HEK293 (cell line): ENCODE measurements around the gene APOBEC3F.

Experiments used
- CTCF ChIA-PET: fragments of 350-600 bp; formaldehyde crosslinking; extraction: SDS; loops from one replicate; lab custom pipeline; 2021; ENCODE audit warnings: antibody characterized with exemption; lab: Yijun Ruan, JAX
- POLR2A ChIA-PET: fragments of 300-600 bp; formaldehyde crosslinking; extraction: SDS; loops from one replicate; lab custom pipeline; 2020; ENCODE audit warnings: antibody characterized with exemption, inconsistent platforms; lab: Yijun Ruan, JAX
- H3K27ac ChIP-seq: fragments of 200-500 bp; sonication (Bioruptor generic); 2 replicates; pipeline ENCODE4 v1.5.1; 2014; ENCODE audit warnings: low read depth, low read length, control low read depth, inconsistent platforms; ENCODE audit errors: extremely low read depth
- H3K36me3 ChIP-seq, 2 experiments: fragments of 200-500 bp in 1 of 2; sonication (Bioruptor generic) in 1 of 2; 1 replicate in 1 of 2; 2 replicates in 1 of 2; pipeline ENCODE4 v1.5.1; 2014 to 2017; ENCODE audit warnings: inconsistent platforms in 2 of 2, low read length in 2 of 2; ENCODE audit not compliant: control insufficient read depth in 2 of 2, insufficient read depth in 1 of 2
- H3K4me1 ChIP-seq: fragments of 200-500 bp; sonication (Bioruptor generic); 2 replicates; pipeline ENCODE4 v1.5.1; 2014; ENCODE audit warnings: mild to moderate bottlenecking, low read length, inconsistent platforms; ENCODE audit not compliant: control insufficient read depth, insufficient read depth
- H3K4me3 ChIP-seq: 2 replicates; pipeline ENCODE4 v1.5.1; 2011; ENCODE audit warnings: low read depth, mild to moderate bottlenecking, control low read depth, low read length, moderate library complexity
- H3K9me3 ChIP-seq: fragments of 200-500 bp; sonication (Bioruptor generic); 2 replicates; pipeline ENCODE4 v1.5.1; 2014; ENCODE audit warnings: low read depth, low read length, inconsistent platforms; ENCODE audit not compliant: control insufficient read depth, insufficient read depth
- KLF8 ChIP-seq: fragments of 450-650 bp; formaldehyde crosslinking; IDR thresholded peaks from 2 replicates; pipeline ENCODE4 v1.5.1; 2016; ENCODE audit warnings: missing biosample characterization, missing genetic modification characterization
- MZF1 ChIP-seq: fragments of 450-650 bp; formaldehyde crosslinking; IDR thresholded peaks from 2 replicates; pipeline ENCODE4 v1.5.1; 2017; ENCODE audit warnings: missing biosample characterization, missing genetic modification characterization, borderline replicate concordance
- SP7 ChIP-seq: fragments of 450-650 bp; formaldehyde crosslinking; IDR thresholded peaks from 2 replicates; pipeline ENCODE4 v1.5.1; 2016; ENCODE audit warnings: missing biosample characterization, missing genetic modification characterization
- WT1 ChIP-seq: fragments of 450-650 bp; formaldehyde crosslinking; IDR thresholded peaks from 2 replicates; pipeline ENCODE4 v1.5.1; 2016; ENCODE audit warnings: missing biosample characterization, missing genetic modification characterization
- YY2 ChIP-seq: fragments of 450-650 bp; formaldehyde crosslinking; IDR thresholded peaks from 2 replicates; pipeline ENCODE4 v1.5.1; 2016; ENCODE audit warnings: missing biosample characterization, missing genetic modification characterization
- ZBTB17 ChIP-seq: fragments of 450-650 bp; formaldehyde crosslinking; IDR thresholded peaks from 2 replicates; pipeline ENCODE4 v1.5.1; 2016; ENCODE audit warnings: missing biosample characterization, missing genetic modification characterization
- ZBTB20 ChIP-seq: fragments of 450-650 bp; formaldehyde crosslinking; IDR thresholded peaks from 2 replicates; pipeline ENCODE4 v1.5.1; 2016; ENCODE audit warnings: missing biosample characterization, missing genetic modification characterization
- ZBTB21 ChIP-seq: fragments of 450-650 bp; formaldehyde crosslinking; IDR thresholded peaks from 2 replicates; pipeline ENCODE4 v1.5.1; 2017; ENCODE audit warnings: missing biosample characterization, missing genetic modification characterization
- ZBTB44 ChIP-seq: fragments of 450-650 bp; IDR thresholded peaks from 2 replicates; pipeline ENCODE4 v1.5.1; 2018; ENCODE audit warnings: missing biosample characterization, mild to moderate bottlenecking, missing genetic modification characterization
- ZBTB48 ChIP-seq: fragments of 450-650 bp; formaldehyde crosslinking; IDR thresholded peaks from 2 replicates; pipeline ENCODE4 v1.5.1; 2016; ENCODE audit warnings: missing biosample characterization, missing genetic modification characterization
- ZBTB49 ChIP-seq: fragments of 450-650 bp; formaldehyde crosslinking; IDR thresholded peaks from 2 replicates; pipeline ENCODE4 v1.5.1; 2016; ENCODE audit warnings: missing biosample characterization, missing genetic modification characterization, low read depth
- ZBTB8A ChIP-seq: fragments of 450-650 bp; formaldehyde crosslinking; IDR thresholded peaks from 2 replicates; pipeline ENCODE4 v1.5.1; 2016; ENCODE audit warnings: missing biosample characterization, missing genetic modification characterization
- ZEB2 ChIP-seq: fragments of 450-650 bp; formaldehyde crosslinking; IDR thresholded peaks from 2 replicates; pipeline ENCODE4 v1.5.1; 2016; ENCODE audit warnings: missing biosample characterization, missing genetic modification characterization
- ZNF2 ChIP-seq: fragments of 450-650 bp; formaldehyde crosslinking; IDR thresholded peaks from 2 replicates; pipeline ENCODE4 v1.5.1; 2016; ENCODE audit warnings: missing biosample characterization, missing genetic modification characterization
- ZNF26 ChIP-seq: fragments of 450-650 bp; formaldehyde crosslinking; IDR thresholded peaks from 2 replicates; pipeline ENCODE4 v1.5.1; 2016; ENCODE audit warnings: missing biosample characterization, missing genetic modification characterization
- ZNF335 ChIP-seq: fragments of 450-650 bp; formaldehyde crosslinking; conservative IDR thresholded peaks from 2 replicates; pipeline ENCODE4 v1.5.1; 2016; ENCODE audit warnings: missing biosample characterization, missing genetic modification characterization
- ZNF366 ChIP-seq: fragments of 450-650 bp; formaldehyde crosslinking; conservative IDR thresholded peaks from 2 replicates; pipeline ENCODE4 v1.5.1; 2016; ENCODE audit warnings: missing biosample characterization, missing genetic modification characterization
- ZNF521 ChIP-seq: fragments of 450-650 bp; formaldehyde crosslinking; IDR thresholded peaks from 2 replicates; pipeline ENCODE4 v1.5.1; 2017; ENCODE audit warnings: missing biosample characterization, mild to moderate bottlenecking, missing genetic modification characterization
- ZNF600 ChIP-seq: fragments of 450-650 bp; formaldehyde crosslinking; IDR thresholded peaks from 2 replicates; pipeline ENCODE4 v1.5.1; 2016; ENCODE audit warnings: missing biosample characterization, missing genetic modification characterization
- ZNF626 ChIP-seq: fragments of 450-650 bp; sonication (Bioruptor Pico); formaldehyde crosslinking; IDR thresholded peaks from 2 replicates; pipeline ENCODE4 v1.5.1; 2018; ENCODE audit warnings: missing biosample characterization, missing genetic modification characterization, inconsistent platforms
- ZNF654 ChIP-seq: fragments of 450-650 bp; formaldehyde crosslinking; IDR thresholded peaks from 2 replicates; pipeline ENCODE4 v1.5.1; 2016; ENCODE audit warnings: low read depth, missing biosample characterization, missing genetic modification characterization
- ZNF692 ChIP-seq: fragments of 450-650 bp; formaldehyde crosslinking; IDR thresholded peaks from 2 replicates; pipeline ENCODE4 v1.5.1; 2016; ENCODE audit warnings: missing biosample characterization, missing genetic modification characterization
- ZNF837 ChIP-seq: fragments of 450-650 bp; formaldehyde crosslinking; IDR thresholded peaks from 2 replicates; pipeline ENCODE4 v1.5.1; 2016; ENCODE audit warnings: missing biosample characterization, missing genetic modification characterization
- ZSCAN4 ChIP-seq: fragments of 450-650 bp; formaldehyde crosslinking; IDR thresholded peaks from 2 replicates; pipeline ENCODE4 v1.5.1; 2017; ENCODE audit warnings: missing biosample characterization, missing genetic modification characterization
- ZXDB ChIP-seq: fragments of 450-650 bp; formaldehyde crosslinking; IDR thresholded peaks from 2 replicates; pipeline ENCODE4 v1.5.1; 2016; ENCODE audit warnings: missing biosample characterization, missing genetic modification characterization

Gene APOBEC3F

GRCh38 chr22:38996105-38996504 is 44.6 kb upstream of the APOBEC3F start (continued):
- no peak for TF ChIP-seq ZBTB44 (tag by site-specific recombination)

- no peak overlapping the region for H3K27ac ChIP-seq
- ChIA-PET CTCF (interaction anchor here (0.6 to 1.0 kb wide), 2 partner anchors 127 to 129 kb away, joined by 3 to 7 read pairs; no protein-coding TSS in a partner anchor), POLR2A (interaction anchor here (0.8 kb wide), 1 partner anchor 15 kb away, joined by 3 read pairs; no protein-coding TSS in a partner anchor)
- TF ChIP-seq ZBTB8A (tag by site-specific recombination) (no peak), MZF1 (tag by site-specific recombination) (no peak), ZNF521 (tag by site-specific recombination) (no peak), ZBTB49 (tag by site-specific recombination) (no peak), ZNF366 (tag by site-specific recombination) (peak; percentile 50; the same call in 1 of the 2 replicates), ZNF26 (no peak), ZNF626 (tag by site-specific recombination) (no peak), SP7 (no peak)
- no peaks in the 10 kb centered on the region for H3K9me3 ChIP-seq
- no peaks in the 10 kb centered on the region for H3K4me1 ChIP-seq
- H3K4me3 ChIP-seq: no peak overlapping the region
- no peaks in the 10 kb centered on the region for H3K36me3 ChIP-seq
Measured at GRCh38 chr22:38997518-38997917, 43.1 kb upstream of the APOBEC3F start.

GRCh38 chr22:39003165-39003638 is 37.5 kb upstream of the APOBEC3F start:
- Histone ChIP-seq H3K4me3 (no peak overlapping the region), H3K9me3 (no peaks in the 10 kb centered on the region), H3K4me1 (no peaks in the 10 kb centered on the region), H3K36me3 (no peaks in the 10 kb centered on the region), H3K27ac (no peak overlapping the region)
- ChIA-PET POLR2A (interaction anchor here (0.6 to 1.3 kb wide), 9 partner anchors 18 to 1360 kb away, joined by 3 to 8 read pairs (median 4); partner anchors contain the start of gene APOBEC3B), CTCF (interaction anchor here (0.6 to 8.1 kb wide), 44 partner anchors 8 to 1463 kb away, joined by 3 to 128 read pairs (median 5); partner anchors contain the start of genes APOBEC3B, APOBEC3C, CBX6 and NPTXR)
- TF ChIP-seq ZSCAN4 (tag by site-specific recombination) (no peak), ZNF692 (peak; percentile 50; the same call in 1 of the 2 replicates), ZNF654 (tag by site-specific recombination) (peak; percentile 52; the same call in 1 of the 2 replicates), SP7 (0 out of 2 replicates have a peak, but pooled peaks have one; percentile 11), ZNF335 (0 out of 2 replicates have a peak, but pooled peaks have one; percentile 39), ZNF837 (tag by site-specific recombination) (no peak), ZNF600 (tag by site-specific recombination) (peak; percentile 31; the same call in 1 of the 2 replicates), ZBTB20 (tag by site-specific recombination) (peak; percentile 23; the same call in 1 of the 2 replicates), ZXDB (tag by site-specific recombination) (0 out of 2 replicates have a peak, but pooled peaks have one; percentile 20), ZBTB21 (tag by site-specific recombination) (0 out of 2 replicates have a peak, but pooled peaks have one; percentile 34), ZEB2 (tag by site-specific recombination) (peak; percentile 60; the same call in 1 of the 2 replicates), KLF8 (peak; percentile 51; the same call in 1 of the 2 replicates), WT1 (tag by site-specific recombination) (no peak), ZNF2 (peak; percentile 59; the same call in 1 of the 2 replicates), ZBTB17 (peak; percentile 75), ZBTB48 (tag by site-specific recombination) (peak; percentile 68), YY2 (peak; percentile 66; the same call in 1 of the 2 replicates)
